Ishikawa (cell line): ENCODE measurements around the gene CLNK.

Experiments
- CEBPB ChIP-seq: IDR thresholded peaks from 2 replicates; pipeline ENCODE4 v1.6.1; 2012
- CREB1 ChIP-seq: IDR thresholded peaks from 2 replicates; pipeline ENCODE4 v1.6.1; 2012; ENCODE audit warnings: low read depth
- EGR1 ChIP-seq: IDR thresholded peaks from 2 replicates; pipeline ENCODE4 v1.6.1; 2012
- EP300 ChIP-seq: IDR thresholded peaks from 2 replicates; pipeline ENCODE4 v1.6.1; 2012; ENCODE audit warnings: borderline replicate concordance
- FOXM1 ChIP-seq: IDR thresholded peaks from 2 replicates; pipeline ENCODE4 v1.6.1; 2012; ENCODE audit warnings: low read depth, borderline replicate concordance
- MAX ChIP-seq: IDR thresholded peaks from 2 replicates; pipeline ENCODE4 v1.6.1; 2012
- NFIC ChIP-seq: IDR thresholded peaks from 2 replicates; pipeline ENCODE4 v1.6.1; 2012
- RAD21 ChIP-seq: IDR thresholded peaks from 2 replicates; pipeline ENCODE4 v1.6.1; 2012; ENCODE audit warnings: low read depth
- REST ChIP-seq: IDR thresholded peaks from 2 replicates; pipeline ENCODE4 v1.6.1; 2012; ENCODE audit warnings: low read depth, mild to moderate bottlenecking
- TAF1 ChIP-seq: IDR thresholded peaks from 2 replicates; pipeline ENCODE4 v1.6.1; 2012; ENCODE audit warnings: low read depth, mild to moderate bottlenecking
- TCF12 ChIP-seq: IDR thresholded peaks from 2 replicates; pipeline ENCODE4 v1.6.1; 2012; ENCODE audit warnings: low read depth
- TEAD4 ChIP-seq: IDR thresholded peaks from 2 replicates; pipeline ENCODE4 v1.6.1; 2012
- USF1 ChIP-seq: IDR thresholded peaks from 2 replicates; pipeline ENCODE4 v1.6.1; 2012
- YY1 ChIP-seq: IDR thresholded peaks from 2 replicates; pipeline ENCODE4 v1.6.1; 2012; ENCODE audit warnings: low read depth
- ZBTB7A ChIP-seq: IDR thresholded peaks from 2 replicates; pipeline ENCODE4 v1.6.1; 2012; ENCODE audit warnings: low read depth

Gene CLNK

GRCh38 chr4:10462876-10463275, 221.7 kb downstream of the CLNK start:
- no peak for TF ChIP-seq TCF12
- TF ChIP-seq ZBTB7A, result no peak
- no peak for TF ChIP-seq REST
- TF ChIP-seq EGR1, result no peak
- no peak for TF ChIP-seq TEAD4
- TF ChIP-seq EP300, result no peak
- TF ChIP-seq MAX, result no peak
- no peak for TF ChIP-seq RAD21
- TF ChIP-seq CEBPB, result no peak
- TF ChIP-seq USF1, result no peak
- no peak for TF ChIP-seq NFIC
- TF ChIP-seq CREB1, result no peak
- TF ChIP-seq YY1, result no peak
- TF ChIP-seq TAF1, result no peak

GRCh38 chr4:10461850-10462400, 222.6 kb downstream of the CLNK start:
- no peak for TF ChIP-seq EP300
- no peak for TF ChIP-seq REST
- no peak for TF ChIP-seq CEBPB
- TF ChIP-seq YY1, result no peak
- TF ChIP-seq TCF12, result no peak
- TF ChIP-seq USF1, result no peak
- TF ChIP-seq MAX, result no peak
- TF ChIP-seq TEAD4, result no peak
- no peak for TF ChIP-seq RAD21
- TF ChIP-seq CREB1, result no peak
- TF ChIP-seq EGR1, result no peak
- no peak for TF ChIP-seq FOXM1
- no peak for TF ChIP-seq NFIC
- TF ChIP-seq TAF1, result no peak
- TF ChIP-seq ZBTB7A, result no peak

- no peak for TF ChIP-seq CEBPB
- no peak for TF ChIP-seq EGR1
- no peak for TF ChIP-seq USF1
- no peak for TF ChIP-seq YY1
- TF ChIP-seq MAX, result no peak
- no peak for TF ChIP-seq REST
- no peak for TF ChIP-seq FOXM1
- no peak for TF ChIP-seq NFIC
- no peak for TF ChIP-seq ZBTB7A
- no peak for TF ChIP-seq RAD21
Observed at GRCh38 chr4:10461091-10461849, 223.3 kb downstream of the CLNK start.
